ENCODE results near the gene ANK2. TPM values are rescaled to one million over a fixed set of nuclear protein-coding genes. Genes with fewer than 3 reads are reported as not detected.

The ANK2 gene
- total and polyA plus RNA-seq, 2 of the 13 experiments (the other 11 are each of a cell fraction or from before 2014, with no cell fraction given) = 2.7 to 15.1 TPM

DNA sequence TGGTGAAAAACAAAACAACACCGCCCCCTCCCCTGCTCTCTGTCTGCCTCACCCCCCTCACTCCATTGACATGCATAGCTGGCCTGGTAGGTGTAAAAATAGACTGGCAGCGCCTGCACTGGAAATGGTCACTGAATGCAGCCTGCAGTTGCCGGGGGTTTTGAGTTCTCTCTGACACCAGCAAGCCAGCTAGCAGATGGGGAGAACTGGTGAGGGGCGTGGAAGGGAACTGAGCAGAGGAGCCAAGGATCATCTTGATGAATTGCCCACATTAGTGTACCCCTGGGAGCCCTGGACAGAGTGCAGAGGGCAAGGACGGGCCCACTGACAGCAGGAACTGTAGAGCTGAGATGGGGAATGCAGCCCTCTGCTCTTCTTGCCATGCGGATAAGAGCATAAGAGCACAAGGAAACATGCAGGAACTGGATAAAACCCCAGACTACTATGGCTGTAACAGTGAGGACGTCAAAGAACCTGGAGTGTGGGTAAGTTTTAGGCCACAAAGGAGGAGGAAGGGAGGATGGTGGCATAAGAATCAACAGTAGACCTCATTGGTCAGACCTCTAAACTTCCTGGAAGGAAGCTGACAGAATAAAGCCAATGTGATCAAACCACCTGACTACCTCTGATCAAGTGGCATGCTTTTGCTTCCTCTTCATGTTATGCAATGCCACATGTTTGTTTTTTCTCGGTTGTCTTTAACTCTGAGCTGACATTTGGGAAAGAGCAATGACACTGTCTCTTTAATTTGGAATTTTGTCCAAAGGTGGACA lies 96.3 kb downstream of the ANK2 start (continued):
- TF ChIP-seq, protein P1, sequence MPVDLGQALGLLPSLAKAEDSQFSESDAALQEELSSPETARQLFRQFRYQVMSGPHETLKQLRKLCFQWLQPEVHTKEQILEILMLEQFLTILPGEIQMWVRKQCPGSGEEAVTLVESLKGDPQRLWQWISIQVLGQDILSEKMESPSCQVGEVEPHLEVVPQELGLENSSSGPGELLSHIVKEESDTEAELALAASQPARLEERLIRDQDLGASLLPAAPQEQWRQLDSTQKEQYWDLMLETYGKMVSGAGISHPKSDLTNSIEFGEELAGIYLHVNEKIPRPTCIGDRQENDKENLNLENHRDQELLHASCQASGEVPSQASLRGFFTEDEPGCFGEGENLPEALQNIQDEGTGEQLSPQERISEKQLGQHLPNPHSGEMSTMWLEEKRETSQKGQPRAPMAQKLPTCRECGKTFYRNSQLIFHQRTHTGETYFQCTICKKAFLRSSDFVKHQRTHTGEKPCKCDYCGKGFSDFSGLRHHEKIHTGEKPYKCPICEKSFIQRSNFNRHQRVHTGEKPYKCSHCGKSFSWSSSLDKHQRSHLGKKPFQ (CRISPR knock-in tag; IDR thresholded peaks at IDR 0.05; ENCODE audit: insufficient replicate concordance) = no peak
- TF ChIP-seq LCORL (IDR thresholded peaks at IDR 0.05) = 0 out of 2 replicates have a peak, but pooled peaks have one; percentile 48
- peak; percentile 2; the same call in 1 of the 2 replicates for TF ChIP-seq LCORL (CRISPR knock-in tag; IDR thresholded peaks at IDR 0.05)
- peak; percentile 38; the same call in 1 of the 2 replicates for TF ChIP-seq ZNF501 (CRISPR knock-in tag; IDR thresholded peaks at IDR 0.05)
- no peak for TF ChIP-seq ZMYM3 (CRISPR knock-in tag; IDR thresholded peaks at IDR 0.05)
- TF ChIP-seq MYC (CRISPR knock-in tag; IDR thresholded peaks at IDR 0.05; ENCODE audit: borderline replicate concordance) = peak; percentile 45
- TF ChIP-seq ZKSCAN8 (CRISPR knock-in tag; IDR thresholded peaks at IDR 0.05; ENCODE audit: borderline replicate concordance) = peak; percentile 58; the same call in 1 of the 2 replicates
- TF ChIP-seq AKAP8 (CRISPR knock-in tag; IDR thresholded peaks at IDR 0.05) = no peak
- TF ChIP-seq TAF15 (IDR thresholded peaks at IDR 0.05; ENCODE audit: low read depth, low read length, poor library complexity, severe bottlenecking) = no peak
- TF ChIP-seq, protein P2, sequence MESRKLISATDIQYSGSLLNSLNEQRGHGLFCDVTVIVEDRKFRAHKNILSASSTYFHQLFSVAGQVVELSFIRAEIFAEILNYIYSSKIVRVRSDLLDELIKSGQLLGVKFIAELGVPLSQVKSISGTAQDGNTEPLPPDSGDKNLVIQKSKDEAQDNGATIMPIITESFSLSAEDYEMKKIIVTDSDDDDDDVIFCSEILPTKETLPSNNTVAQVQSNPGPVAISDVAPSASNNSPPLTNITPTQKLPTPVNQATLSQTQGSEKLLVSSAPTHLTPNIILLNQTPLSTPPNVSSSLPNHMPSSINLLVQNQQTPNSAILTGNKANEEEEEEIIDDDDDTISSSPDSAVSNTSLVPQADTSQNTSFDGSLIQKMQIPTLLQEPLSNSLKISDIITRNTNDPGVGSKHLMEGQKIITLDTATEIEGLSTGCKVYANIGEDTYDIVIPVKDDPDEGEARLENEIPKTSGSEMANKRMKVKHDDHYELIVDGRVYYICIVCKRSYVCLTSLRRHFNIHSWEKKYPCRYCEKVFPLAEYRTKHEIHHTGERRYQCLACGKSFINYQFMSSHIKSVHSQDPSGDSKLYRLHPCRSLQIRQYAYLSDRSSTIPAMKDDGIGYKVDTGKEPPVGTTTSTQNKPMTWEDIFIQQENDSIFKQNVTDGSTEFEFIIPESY (CRISPR knock-in tag; IDR thresholded peaks at IDR 0.05) = no peak
- TF ChIP-seq GATA4 (IDR thresholded peaks at IDR 0.05; ENCODE audit: borderline replicate concordance, low read depth) = no peak
- TF ChIP-seq, protein P3, sequence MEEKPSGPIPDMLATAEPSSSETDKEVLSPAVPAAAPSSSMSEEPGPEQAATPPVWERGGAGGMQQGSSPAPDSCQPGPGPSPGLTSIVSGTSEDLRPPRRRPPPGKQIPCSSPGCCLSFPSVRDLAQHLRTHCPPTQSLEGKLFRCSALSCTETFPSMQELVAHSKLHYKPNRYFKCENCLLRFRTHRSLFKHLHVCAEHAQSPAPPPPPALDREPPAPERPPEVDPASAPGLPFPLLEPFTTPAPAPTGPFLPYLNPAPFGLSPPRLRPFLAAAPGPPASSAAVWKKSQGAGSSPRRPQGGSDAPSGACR (CRISPR knock-in tag; IDR thresholded peaks at IDR 0.05) = no peak
- TF ChIP-seq ZNF451 (CRISPR knock-in tag; IDR thresholded peaks at IDR 0.05) = no peak
- TF ChIP-seq TBX3 (IDR thresholded peaks at IDR 0.05; ENCODE audit: borderline replicate concordance) = no peak
- TF ChIP-seq ATAD3A (CRISPR knock-in tag; IDR thresholded peaks at IDR 0.05) = no peak
- peak; percentile 67 for TF ChIP-seq NFYB (CRISPR knock-in tag; IDR thresholded peaks at IDR 0.05)
- no peak for TF ChIP-seq ZNF605 (CRISPR knock-in tag; IDR thresholded peaks at IDR 0.05)
- TF ChIP-seq, protein P4, sequence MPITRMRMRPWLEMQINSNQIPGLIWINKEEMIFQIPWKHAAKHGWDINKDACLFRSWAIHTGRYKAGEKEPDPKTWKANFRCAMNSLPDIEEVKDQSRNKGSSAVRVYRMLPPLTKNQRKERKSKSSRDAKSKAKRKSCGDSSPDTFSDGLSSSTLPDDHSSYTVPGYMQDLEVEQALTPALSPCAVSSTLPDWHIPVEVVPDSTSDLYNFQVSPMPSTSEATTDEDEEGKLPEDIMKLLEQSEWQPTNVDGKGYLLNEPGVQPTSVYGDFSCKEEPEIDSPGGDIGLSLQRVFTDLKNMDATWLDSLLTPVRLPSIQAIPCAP (CRISPR knock-in tag; IDR thresholded peaks at IDR 0.05; ENCODE audit: low read depth) = no peak
- TF ChIP-seq ZNF430 (CRISPR knock-in tag; IDR thresholded peaks at IDR 0.05) = no peak
- TF ChIP-seq CC2D1A (CRISPR knock-in tag; IDR thresholded peaks at IDR 0.05) = no peak
- TF ChIP-seq ZNF883 (CRISPR knock-in tag; IDR thresholded peaks at IDR 0.05; ENCODE audit: not compliant biosample characterization) = peak; percentile 54
- TF ChIP-seq, protein P5, sequence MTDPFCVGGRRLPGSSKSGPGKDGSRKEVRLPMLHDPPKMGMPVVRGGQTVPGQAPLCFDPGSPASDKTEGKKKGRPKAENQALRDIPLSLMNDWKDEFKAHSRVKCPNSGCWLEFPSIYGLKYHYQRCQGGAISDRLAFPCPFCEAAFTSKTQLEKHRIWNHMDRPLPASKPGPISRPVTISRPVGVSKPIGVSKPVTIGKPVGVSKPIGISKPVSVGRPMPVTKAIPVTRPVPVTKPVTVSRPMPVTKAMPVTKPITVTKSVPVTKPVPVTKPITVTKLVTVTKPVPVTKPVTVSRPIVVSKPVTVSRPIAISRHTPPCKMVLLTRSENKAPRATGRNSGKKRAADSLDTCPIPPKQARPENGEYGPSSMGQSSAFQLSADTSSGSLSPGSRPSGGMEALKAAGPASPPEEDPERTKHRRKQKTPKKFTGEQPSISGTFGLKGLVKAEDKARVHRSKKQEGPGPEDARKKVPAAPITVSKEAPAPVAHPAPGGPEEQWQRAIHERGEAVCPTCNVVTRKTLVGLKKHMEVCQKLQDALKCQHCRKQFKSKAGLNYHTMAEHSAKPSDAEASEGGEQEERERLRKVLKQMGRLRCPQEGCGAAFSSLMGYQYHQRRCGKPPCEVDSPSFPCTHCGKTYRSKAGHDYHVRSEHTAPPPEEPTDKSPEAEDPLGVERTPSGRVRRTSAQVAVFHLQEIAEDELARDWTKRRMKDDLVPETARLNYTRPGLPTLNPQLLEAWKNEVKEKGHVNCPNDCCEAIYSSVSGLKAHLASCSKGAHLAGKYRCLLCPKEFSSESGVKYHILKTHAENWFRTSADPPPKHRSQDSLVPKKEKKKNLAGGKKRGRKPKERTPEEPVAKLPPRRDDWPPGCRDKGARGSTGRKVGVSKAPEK (CRISPR knock-in tag; IDR thresholded peaks at IDR 0.05; ENCODE audit: borderline replicate concordance) = no peak
